C4-2B (cell line): ENCODE data around the gene PALLD.

Experiments
- H3K27ac ChIP-seq: fragments of 450-650 bp; 2 replicates; pipeline ENCODE4 v1.5.1; 2017
- CTCF ChIP-seq: fragments of 450-650 bp; conservative IDR thresholded peaks from 2 replicates; pipeline ENCODE4 v1.5.1; 2017; ENCODE audit warnings: mild to moderate bottlenecking
- ZFX ChIP-seq: fragments of 450-650 bp; IDR thresholded peaks from 2 replicates; pipeline ENCODE4 v1.6.1; 2017

PALLD gene

DNA sequence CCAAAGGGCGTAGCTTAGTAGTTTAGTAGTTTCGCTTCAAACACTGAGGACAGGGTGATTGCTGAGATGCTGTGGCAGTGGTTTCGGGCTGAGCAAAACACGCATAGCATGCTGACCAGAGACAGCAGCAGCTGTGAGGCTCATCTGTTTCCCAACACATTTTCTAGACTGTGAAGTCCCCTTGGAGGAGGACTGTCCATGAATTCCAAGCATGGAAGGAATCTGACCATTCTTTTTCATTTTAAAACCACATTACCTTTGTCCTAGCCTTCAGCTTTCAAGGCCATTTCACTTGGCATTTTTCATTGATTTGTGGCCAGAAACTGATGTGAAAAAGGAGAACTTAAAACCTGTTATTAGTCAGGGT lies 240.9 kb downstream of the PALLD start:
- H3K27ac ChIP-seq: no peak overlapping the region
- TF ChIP-seq ZFX: no peak
- TF ChIP-seq CTCF: no peak

DNA sequence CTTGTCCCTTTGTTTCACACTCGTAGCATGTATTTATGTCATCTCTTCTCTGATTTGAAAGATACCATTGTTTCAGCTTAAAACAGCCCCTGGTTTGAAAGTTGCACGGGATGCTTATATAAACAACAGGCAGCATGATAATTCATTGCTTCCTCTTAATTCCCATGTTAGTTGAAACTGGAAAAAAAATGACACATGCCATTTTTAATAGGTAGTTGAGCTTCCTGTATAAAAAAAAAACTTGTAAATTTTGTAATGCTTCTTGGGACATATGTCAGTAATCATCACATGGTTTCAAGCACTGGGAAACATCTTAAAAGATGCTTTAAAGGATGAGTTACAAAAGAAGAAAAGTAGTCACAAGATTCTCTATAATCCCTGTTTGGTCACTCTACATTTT lies 243.0 kb downstream of the PALLD start:
- no peak overlapping the region for H3K27ac ChIP-seq
- no peak for TF ChIP-seq CTCF

- H3K27ac ChIP-seq: no peak overlapping the region
- TF ChIP-seq CTCF: no peak
- no peak for TF ChIP-seq ZFX
Measured at GRCh38 chr4:168740691-168741090, 243.8 kb downstream of the PALLD start.

DNA sequence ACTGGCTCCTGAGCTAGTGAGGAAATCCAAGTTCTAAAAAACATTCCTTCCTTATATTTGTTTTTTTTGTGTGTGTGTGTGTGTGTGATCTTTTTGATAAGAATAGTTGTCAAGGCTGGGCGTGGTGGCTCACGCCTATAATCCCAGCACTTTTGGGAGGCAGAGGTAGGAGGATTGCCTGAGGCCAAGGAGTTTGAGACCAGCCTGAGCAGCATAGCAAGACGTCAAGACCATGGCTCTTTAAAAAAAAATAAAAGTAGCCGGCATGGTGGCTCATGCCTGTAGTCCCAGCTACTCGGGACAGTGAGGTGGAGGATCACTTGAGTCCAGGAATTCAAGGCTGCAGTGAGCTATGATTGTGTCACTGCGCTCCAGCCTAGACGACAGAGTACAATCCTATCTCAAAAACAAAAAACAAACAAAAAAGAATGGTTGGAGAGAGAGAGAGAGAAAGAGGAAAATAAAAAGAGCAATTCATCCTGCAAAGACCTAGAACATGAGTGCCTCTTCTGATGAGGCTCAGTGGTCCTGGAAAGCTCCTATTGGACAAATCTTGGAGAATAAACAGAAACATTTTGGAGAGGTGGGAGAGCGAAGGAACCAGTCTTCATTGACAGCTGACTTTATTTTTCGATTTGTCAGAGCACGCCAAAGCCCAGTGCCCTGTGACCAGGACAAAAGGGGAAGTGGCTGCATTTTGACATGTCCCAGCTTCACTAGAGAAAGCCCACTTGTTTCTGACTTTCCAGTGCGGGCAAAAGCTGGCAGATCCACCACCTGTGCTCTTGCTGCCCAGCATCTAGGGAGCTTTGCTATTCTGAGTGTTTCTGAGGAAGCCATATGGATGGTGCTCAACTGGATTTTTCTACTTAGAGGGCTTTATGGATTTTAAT lies 244.7 kb downstream of the PALLD start:
- TF ChIP-seq CTCF (no peak), ZFX (no peak)
- H3K27ac ChIP-seq: no peak overlapping the region

DNA sequence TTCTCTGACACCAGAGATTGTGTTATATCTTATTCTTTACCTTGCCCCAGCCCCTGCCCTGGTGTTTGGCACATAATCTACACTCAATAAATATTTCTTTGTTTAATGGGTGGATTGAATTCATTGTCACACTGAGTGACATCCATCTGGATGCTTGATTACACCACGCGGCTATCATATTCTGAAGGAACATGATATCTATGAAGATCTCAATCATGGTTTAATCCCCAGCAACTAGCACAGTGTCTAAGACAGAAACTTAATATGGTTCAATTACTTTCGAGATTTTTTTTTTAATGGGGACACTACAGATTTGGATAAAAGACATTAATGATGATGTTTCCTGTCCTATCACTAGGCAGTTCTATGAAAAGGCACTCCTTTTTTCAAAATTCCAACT lies 246.3 kb downstream of the PALLD start:
- TF ChIP-seq CTCF (no peak), ZFX (no peak)
- H3K27ac ChIP-seq: no peak overlapping the region

DNA sequence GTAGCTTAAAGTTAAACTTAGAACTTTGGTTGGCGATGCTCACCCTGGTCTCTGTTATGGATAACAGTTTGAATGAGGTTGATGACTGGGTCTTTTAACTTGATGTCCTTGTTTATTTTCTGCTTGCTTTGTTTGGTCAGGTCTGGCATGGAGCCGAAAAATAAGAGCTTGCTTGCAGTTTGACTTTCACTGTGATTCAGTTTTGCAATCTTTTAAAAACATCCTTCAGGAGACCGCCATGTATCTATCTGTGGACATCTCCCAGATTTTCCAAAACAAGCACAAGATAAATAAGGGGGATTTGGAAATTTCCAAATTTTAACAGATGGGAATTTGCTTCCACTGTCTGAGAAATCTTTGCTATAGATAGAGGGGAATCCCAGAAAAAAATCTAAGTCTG lies 246.7 kb downstream of the PALLD start:
- H3K27ac ChIP-seq: no peak overlapping the region
- TF ChIP-seq ZFX (no peak), CTCF (no peak)

GRCh38 chr4:168744021-168744420 lies 247.2 kb downstream of the PALLD start:
- TF ChIP-seq CTCF: no peak
- no peak for TF ChIP-seq ZFX
- H3K27ac ChIP-seq: no peak overlapping the region
